Measurements from ENCODE around the gene ABCB8. TPM values are rescaled to one million over a fixed set of nuclear protein-coding genes. Genes with fewer than 3 reads are reported as not detected.
A peak's percentile ranks its signal among the peaks of the same experiment; 100 is the strongest.

ABCB8 gene
- total and polyA plus RNA-seq, 5 experiments from 2014 or later = 17.1 to 74.7 (median 18.4) TPM

DNA sequence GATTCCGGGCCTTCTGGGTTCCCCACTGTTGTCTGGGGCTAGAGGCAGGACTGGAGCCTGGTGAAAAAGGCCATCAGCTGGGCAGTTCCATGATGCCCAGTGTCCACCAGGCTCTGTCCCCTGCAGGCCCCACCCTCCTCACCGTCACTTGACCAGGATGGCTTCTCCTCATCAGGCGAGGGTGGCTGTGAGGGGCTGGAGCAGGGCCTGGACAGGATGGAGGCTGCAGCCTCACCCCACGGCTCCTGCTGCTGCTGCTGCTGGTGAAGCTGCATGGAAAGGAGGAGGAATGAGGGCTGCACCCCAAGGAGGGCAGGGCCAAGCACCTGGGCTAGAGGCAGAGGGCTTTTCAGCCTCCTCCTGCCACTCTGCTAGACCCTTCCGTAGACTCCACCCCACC, 12.3 kb upstream of the ABCB8 start:
- H3K4me1 Mint-ChIP-seq = peaks cover 49 to 82% (median 76%) of the 10 kb centered on the region in 4 donors
- POLR2A ChIA-PET = interaction anchor here (1.1 to 5.1 kb wide), 4 partner anchors 8 to 118 kb away, joined by 3 to 65 read pairs (median 29); partner anchors contain the start of gene ABCB8
- no peak for DNase-seq

DNA sequence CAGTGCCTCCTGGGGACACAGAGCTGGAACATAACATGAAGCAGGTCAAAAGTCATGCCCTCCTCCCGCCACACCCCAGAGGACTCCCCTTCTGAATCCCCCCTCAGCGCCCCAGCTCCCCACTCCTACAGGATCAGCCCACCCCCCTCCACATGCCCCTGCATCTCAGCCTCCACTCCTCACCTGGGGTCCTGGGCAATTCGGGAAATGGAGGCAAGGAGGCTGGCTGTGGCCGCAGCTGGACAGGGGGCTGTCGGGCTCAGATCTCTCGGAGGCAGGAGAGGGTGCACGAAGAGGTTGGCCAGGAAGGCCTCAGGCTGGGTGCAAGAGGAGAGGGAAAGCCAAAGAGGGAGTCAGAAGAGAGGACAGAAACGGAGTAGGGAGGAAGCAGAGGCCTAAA, 11.7 kb upstream of the ABCB8 start:
- H3K27me3 Mint-ChIP-seq = peaks cover 0 to 9% (median 0%) of the 10 kb centered on the region in 5 donors
- peaks cover 47 to 78% (median 72%) of the 10 kb centered on the region in 4 donors for H3K4me1 Mint-ChIP-seq
- H3K9me3 Mint-ChIP-seq = no peaks in the 10 kb centered on the region
- peak overlapping the region; percentile 12 to 97 (median 84) for H3K4me3 Mint-ChIP-seq
- ATAC-seq (no peak), DNase-seq (no peak)
- H3K36me3 Mint-ChIP-seq = no peaks in the 10 kb centered on the region
- POLR2A ChIA-PET = interaction anchor here (0.9 to 5.1 kb wide), 6 partner anchors 8 to 118 kb away, joined by 3 to 65 read pairs (median 4); partner anchors contain the start of gene ABCB8
- peak overlapping the region; percentile 46 to 99 (median 94) for H3K27ac Mint-ChIP-seq

More for the DNA sequence above, 12.3 kb upstream of the ABCB8 start:
- no peak for ATAC-seq
- Mint-ChIP-seq H3K27me3 (peaks cover 0 to 8% (median 0%) of the 10 kb centered on the region in 5 donors), H3K9me3 (no peaks in the 10 kb centered on the region), H3K27ac (peak overlapping the region; percentile 46 to 100 (median 100)), H3K36me3 (no peaks in the 10 kb centered on the region), H3K4me3 (peak overlapping the region in 6 of 10 donors; percentile 36 to 98 (median 96))

DNA sequence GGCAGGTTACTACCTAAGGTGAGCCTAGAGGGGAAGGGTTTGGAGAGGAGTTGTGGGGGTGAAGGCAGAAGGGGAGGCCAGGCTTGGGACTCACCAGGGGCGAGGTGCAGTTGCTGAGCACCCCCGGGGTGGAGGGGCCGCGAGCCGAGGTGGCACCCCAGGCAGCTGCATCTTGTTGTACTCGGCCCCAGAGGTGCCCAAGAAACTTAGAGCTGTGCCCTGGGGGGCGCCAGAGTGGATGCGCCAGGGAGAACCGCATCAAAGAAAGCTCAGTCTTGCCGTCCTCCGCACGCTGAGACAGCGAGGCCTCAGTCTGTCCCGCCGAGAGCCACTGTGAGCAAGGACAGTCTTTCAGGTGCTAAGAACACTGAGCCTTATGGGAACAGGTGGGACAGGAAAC, 11.3 kb upstream of the ABCB8 start:
- Mint-ChIP-seq H3K4me1 (peaks cover 44 to 74% (median 68%) of the 10 kb centered on the region in 4 donors), H3K27me3 (peaks cover 0 to 9% (median 0%) of the 10 kb centered on the region in 5 donors), H3K27ac (peak overlapping the region in 9 of 10 donors; percentile 64 to 99 (median 95)), H3K4me3 (peak overlapping the region; percentile 75 to 97 (median 88)), H3K9me3 (no peaks in the 10 kb centered on the region), H3K36me3 (no peaks in the 10 kb centered on the region)
- ATAC-seq (no peak), DNase-seq (peak in 5 of 10 donors; percentile 40 to 48 (median 43))
- POLR2A ChIA-PET = interaction anchor here (0.6 to 5.1 kb wide), 8 partner anchors 9 to 119 kb away, joined by 3 to 65 read pairs (median 4); partner anchors contain the start of gene ABCB8

DNA sequence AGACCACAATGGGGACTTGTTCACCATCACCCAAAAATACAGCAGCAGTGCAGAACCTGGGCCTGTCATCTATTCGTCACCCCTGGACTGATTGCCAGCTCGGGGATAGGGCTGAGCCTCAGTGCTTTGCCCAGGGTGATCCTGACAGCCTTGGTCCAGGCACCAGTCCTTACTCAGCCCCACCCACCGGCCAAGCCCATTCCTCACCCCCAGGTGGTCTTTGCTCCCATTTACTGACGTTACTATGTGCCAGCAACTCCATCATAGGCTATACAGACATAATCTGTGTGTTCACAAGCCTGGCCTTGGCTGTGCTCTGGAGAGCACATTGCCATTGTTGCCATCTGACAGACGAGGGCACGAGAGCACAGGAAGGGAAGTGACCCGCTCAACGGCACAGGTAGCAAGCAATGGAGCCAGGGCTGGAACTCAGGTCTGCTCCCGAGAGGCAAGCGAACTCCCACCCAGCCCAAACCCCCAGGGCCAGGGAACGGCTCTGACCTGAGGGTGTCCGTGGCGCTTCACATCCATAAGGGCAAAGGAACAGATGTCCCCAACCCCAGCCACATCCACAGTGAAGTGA, 10.8 kb upstream of the ABCB8 start:
- Mint-ChIP-seq H3K4me3 (peak overlapping the region; percentile 75 to 97 (median 88)), H3K9me3 (no peaks in the 10 kb centered on the region), H3K27me3 (peaks cover 0 to 9% (median 0%) of the 10 kb centered on the region in 5 donors), H3K27ac (peak overlapping the region; percentile 64 to 99 (median 95)), H3K4me1 (peaks cover 41 to 68% (median 62%) of the 10 kb centered on the region in 4 donors), H3K36me3 (no peaks in the 10 kb centered on the region)
- peak in 1 of 10 donors; percentile 22 for DNase-seq
- POLR2A ChIA-PET = interaction anchor here (0.6 to 5.1 kb wide), 12 partner anchors 8 to 119 kb away, joined by 3 to 65 read pairs (median 4); partner anchors contain the start of gene ABCB8
- ATAC-seq = no peak

DNA sequence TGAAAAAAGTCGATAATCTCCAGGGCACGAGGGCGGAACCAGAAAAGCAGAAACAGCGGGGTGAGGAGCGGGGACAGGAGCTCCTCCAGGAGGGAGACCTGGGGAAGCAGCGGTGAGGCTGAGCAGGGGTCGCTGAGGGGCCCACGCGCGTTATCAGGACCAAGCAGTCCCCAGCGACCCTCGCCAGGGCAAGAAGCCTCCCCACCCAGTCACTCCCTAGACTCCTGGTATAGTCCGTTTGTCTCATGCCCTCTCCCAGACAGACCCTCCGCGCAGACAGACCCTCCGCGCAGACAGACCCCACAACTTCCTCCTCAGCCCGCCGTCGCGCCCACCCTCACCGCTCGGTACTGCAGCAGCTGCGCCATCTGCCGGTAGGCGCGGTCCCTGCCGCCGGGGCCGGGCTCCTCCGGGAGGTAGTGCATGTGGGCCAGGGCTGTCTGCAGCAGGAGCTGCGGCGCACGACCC, 10.3 kb upstream of the ABCB8 start:
- H3K36me3 Mint-ChIP-seq = no peaks in the 10 kb centered on the region
- H3K4me3 Mint-ChIP-seq = peak overlapping the region; percentile 75 to 97 (median 88)
- peaks cover 38 to 63% (median 57%) of the 10 kb centered on the region in 4 donors for H3K4me1 Mint-ChIP-seq
- ATAC-seq (peak; percentile 53 to 56), DNase-seq (peak; percentile 72 to 91 (median 82))
- H3K27ac Mint-ChIP-seq = peak overlapping the region; percentile 64 to 99 (median 95)
- peaks cover 0 to 9% (median 0%) of the 10 kb centered on the region in 5 donors for H3K27me3 Mint-ChIP-seq
- no peaks in the 10 kb centered on the region for H3K9me3 Mint-ChIP-seq
- POLR2A ChIA-PET = interaction anchor here (0.5 to 5.1 kb wide), 16 partner anchors 8 to 99 kb away, joined by 3 to 65 read pairs (median 5); partner anchors contain the start of genes ABCB8 and TMUB1

DNA sequence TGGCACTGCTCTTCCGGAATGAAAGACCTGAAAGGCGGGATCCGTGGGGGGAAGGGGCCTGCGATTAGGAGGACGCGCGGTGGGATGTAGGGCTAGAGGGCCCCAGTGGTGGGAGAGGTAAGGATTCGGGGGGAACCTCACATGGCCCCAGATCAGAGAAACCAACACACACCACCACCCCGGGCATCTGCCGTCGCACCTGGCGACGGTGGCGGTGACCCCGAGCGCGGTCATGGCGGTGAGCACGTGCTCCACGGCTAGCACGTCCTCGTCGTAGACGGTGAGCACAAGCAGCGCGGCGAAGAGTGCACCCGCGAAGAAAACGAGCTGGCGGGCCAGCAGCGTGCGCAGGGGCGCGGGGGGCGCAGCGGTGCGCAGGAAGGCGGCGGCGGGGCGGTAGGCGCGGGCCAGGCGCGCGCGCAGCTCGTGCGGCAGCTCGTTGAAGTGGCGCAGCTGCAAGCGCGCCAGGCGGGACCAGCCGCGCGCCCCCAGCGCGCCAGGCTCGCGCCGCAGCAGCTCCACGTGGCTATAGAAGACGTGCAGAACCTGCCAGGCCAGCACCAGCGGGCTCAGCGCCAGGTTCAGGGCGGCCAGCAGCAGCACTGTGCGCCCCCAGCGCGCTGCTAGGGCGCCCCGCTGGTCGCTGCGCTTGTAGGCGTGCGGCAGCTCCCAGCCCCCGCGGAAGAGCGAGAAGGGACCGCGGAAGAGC, 9.7 kb upstream of the ABCB8 start:
- H3K27ac Mint-ChIP-seq = peak overlapping the region; percentile 64 to 99 (median 95)
- peaks cover 0 to 8% (median 0%) of the 10 kb centered on the region in 5 donors for H3K27me3 Mint-ChIP-seq
- POLR2A ChIA-PET = interaction anchor here (0.5 to 5.1 kb wide), 18 partner anchors 7 to 99 kb away, joined by 3 to 65 read pairs (median 4); partner anchors contain the start of genes ABCB8 and TMUB1
- DNase-seq (peak in 9 of 10 donors; percentile 13 to 73 (median 52)), ATAC-seq (peak; percentile 32 to 43)
- H3K9me3 Mint-ChIP-seq = no peaks in the 10 kb centered on the region
- no peaks in the 10 kb centered on the region for H3K36me3 Mint-ChIP-seq
- H3K4me1 Mint-ChIP-seq = peaks cover 38 to 59% (median 54%) of the 10 kb centered on the region in 4 donors
- H3K4me3 Mint-ChIP-seq = peak overlapping the region; percentile 75 to 97 (median 88)

DNA sequence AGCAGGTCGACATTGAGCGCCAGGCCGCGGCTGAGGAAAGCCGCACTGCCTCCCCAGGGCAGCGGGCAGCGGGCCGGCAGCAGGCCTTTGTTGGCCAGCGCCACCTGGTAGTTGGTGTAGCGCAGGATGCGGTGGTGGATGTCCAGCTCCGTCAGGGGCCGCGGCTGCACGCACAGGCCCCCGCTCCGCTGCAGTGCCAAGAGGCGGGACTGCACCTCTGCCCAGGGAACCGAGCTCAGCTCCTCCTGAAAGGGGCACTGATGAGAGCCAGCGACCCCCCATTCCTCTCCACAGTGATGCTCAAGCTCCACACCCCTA, 9.2 kb upstream of the ABCB8 start:
- Mint-ChIP-seq H3K36me3 (no peaks in the 10 kb centered on the region), H3K4me1 (peaks cover 37 to 56% (median 49%) of the 10 kb centered on the region in 4 donors), H3K27me3 (peaks cover 0 to 5% (median 0%) of the 10 kb centered on the region in 5 donors), H3K9me3 (no peaks in the 10 kb centered on the region), H3K27ac (peak overlapping the region in 5 of 10 donors; percentile 40 to 99 (median 87)), H3K4me3 (peak overlapping the region in 9 of 10 donors; percentile 34 to 97 (median 75))
- POLR2A ChIA-PET = interaction anchor here (1.1 to 5.1 kb wide), 13 partner anchors 9 to 73 kb away, joined by 3 to 65 read pairs (median 6); partner anchors contain the start of genes ABCB8 and TMUB1
- ATAC-seq (no peak), DNase-seq (no peak)

DNA sequence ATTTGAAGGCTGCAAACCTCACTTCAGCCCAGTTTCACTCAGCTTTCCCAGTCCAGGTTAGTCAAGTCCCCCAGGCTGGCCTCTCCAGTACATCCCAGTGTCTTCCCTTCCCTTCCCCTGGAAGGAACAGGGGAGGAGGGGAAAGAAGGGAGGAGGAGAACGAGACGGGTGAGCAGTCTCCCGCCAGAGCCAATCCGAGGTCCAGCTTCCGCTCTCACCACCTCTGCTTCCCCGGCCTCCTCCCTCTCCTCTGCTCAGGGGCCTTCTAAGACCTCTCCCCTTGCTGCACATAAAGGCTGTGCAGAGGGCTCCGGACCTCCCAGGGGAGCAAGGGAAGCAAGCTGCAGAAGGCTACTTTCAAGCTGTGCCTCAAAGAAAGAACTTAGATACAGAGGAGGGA, 8.0 kb upstream of the ABCB8 start:
- peaks cover 0 to 8% (median 0%) of the 10 kb centered on the region in 5 donors for H3K27me3 Mint-ChIP-seq
- peak overlapping the region in 1 of 10 donors; percentile 11 for H3K27ac Mint-ChIP-seq
- peak overlapping the region in 4 of 10 donors; percentile 39 to 97 (median 66) for H3K4me3 Mint-ChIP-seq
- DNase-seq = no peak
- H3K9me3 Mint-ChIP-seq = no peaks in the 10 kb centered on the region
- no peaks in the 10 kb centered on the region for H3K36me3 Mint-ChIP-seq
- peaks cover 31 to 45% (median 37%) of the 10 kb centered on the region in 4 donors for H3K4me1 Mint-ChIP-seq
- ATAC-seq = no peak
- POLR2A ChIA-PET = interaction anchor here (2.2 to 5.1 kb wide), 4 partner anchors 8 to 47 kb away, joined by 8 to 65 read pairs (median 32); partner anchors contain the start of gene ABCB8

DNA sequence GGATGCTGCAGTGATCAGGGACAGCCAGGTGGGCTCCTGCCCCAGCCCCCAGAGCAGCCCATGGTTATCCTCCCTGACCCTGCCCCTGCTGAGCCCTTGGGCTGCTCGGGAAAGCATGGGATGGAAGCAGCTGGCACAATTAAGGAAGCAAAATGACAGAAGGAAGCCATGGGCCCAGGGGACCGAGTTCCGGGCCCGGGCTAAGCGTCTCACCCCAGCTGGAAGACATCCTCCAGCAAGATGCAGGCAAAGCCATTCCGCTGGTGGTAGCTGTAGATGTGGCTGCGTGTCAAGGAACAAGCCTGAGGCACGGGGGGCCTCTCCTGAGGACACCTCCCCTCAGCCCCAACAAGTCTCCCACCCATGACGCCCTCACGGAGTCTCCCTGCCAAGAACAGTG, 5.0 kb upstream of the ABCB8 start:
- POLR2A ChIA-PET = interaction anchor here (0.7 to 1.4 kb wide), 2 partner anchors 9 to 48 kb away, joined by 3 to 4 read pairs; no protein-coding TSS in a partner anchor
- Mint-ChIP-seq H3K27ac (peak overlapping the region in 3 of 10 donors; percentile 7 to 51 (median 29)), H3K4me1 (peaks cover 14 to 24% (median 20%) of the 10 kb centered on the region in 4 donors), H3K27me3 (peaks cover 0 to 8% (median 0%) of the 10 kb centered on the region in 5 donors), H3K4me3 (no peak overlapping the region), H3K36me3 (no peaks in the 10 kb centered on the region), H3K9me3 (no peaks in the 10 kb centered on the region)
- no peak for ATAC-seq
- DNase-seq = no peak

DNA sequence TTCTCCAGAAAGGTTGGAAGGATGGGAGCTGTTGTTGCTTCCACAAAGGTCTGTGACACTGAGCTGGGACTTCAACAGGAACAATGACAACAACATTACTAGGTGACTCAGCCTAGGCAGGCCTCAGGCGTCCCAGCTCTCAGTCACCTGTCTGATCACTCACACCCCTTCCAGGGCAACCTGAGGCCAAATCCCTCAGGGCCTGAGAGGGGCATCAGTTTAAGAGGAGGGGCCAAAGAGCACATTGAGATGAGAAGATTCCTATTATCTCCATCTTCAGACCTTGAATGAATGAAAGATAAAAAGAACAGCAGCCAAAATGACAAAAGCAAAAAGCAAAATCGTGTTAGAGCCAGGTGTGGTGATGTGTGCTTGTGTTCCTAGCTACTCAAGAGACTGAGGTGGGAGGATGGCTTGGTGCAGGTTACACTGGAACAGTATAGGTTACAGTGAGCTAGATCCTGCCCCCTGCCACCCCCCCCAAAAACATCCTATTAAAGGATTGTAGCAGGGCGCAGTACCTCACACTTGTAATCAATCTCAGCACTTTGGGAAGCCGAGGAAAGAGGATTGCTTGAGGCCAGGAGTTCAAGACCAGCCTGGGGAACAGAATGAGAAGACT, 3.7 kb upstream of the ABCB8 start, which contains the start of gene ATG9B:
Gene ATG9B, minus strand, starts transcription at position 60 of the 622 bp plus-strand sequence. CDS start 71 bp downstream, outside the sequence.
- Mint-ChIP-seq H3K4me1 (peaks cover 8 to 22% (median 19%) of the 10 kb centered on the region in 4 donors), H3K4me3 (no peak within 1 kb of the TSS), H3K9me3 (no peaks in the 10 kb centered on the region), H3K27ac (peak within 1 kb of the TSS in 7 of 10 donors; percentile 58 to 100 (median 72)), H3K36me3 (no peaks in the 10 kb centered on the region), H3K27me3 (peaks cover 0 to 8% (median 0%) of the 10 kb centered on the region in 5 donors)
- ATAC-seq (no peak), DNase-seq (no peak)
- POLR2A ChIA-PET = interaction anchor here (1.0 to 1.4 kb wide), 2 partner anchors 34 to 49 kb away, joined by 3 to 4 read pairs; no protein-coding TSS in a partner anchor

DNA sequence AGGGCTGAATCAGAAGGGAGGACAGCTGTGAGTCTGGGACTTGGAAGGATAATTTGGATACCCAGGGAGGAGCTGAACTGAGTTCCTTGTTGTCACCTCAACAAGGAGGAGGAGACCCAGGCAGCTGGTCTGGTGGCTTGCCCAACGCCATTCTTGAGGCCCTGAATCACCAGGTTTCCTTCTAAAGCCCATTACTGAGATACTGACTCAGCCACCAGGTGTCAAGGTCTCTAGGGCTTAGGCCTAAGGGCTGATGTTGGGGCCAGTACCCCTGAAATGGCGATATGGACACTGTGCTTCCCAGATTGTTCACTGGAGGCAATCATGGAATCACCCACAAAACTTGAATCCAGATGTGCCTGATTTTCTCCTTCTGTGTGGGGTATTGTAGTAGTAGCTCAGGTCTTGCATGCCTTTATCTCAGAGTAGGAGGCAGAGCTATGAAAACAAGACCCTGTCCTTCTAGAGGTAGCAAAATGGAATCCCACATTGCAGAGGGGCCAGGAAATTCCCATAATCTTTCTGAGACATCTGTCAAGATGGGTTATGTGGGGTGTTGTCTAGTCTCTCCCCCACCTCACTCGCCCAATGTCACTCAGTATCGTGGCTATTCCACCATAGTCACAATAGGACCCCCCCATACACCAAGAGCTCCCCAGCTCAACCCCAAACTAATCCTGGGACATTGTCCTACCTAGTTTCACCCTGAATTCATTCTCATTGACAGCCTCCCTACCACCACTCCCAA, 2.2 kb upstream of the ABCB8 start:
- DNase-seq = no peak
- peak overlapping the region in 3 of 10 donors; percentile 1 to 21 (median 14) for H3K4me3 Mint-ChIP-seq
- no peak for ATAC-seq
- peak overlapping the region; percentile 44 to 100 (median 99) for H3K27ac Mint-ChIP-seq
- no peaks in the 10 kb centered on the region for H3K9me3 Mint-ChIP-seq
- POLR2A ChIA-PET = interaction anchor here (0.9 to 3.5 kb wide), 2 partner anchors 8 to 12 kb away, joined by 3 to 37 read pairs; no protein-coding TSS in a partner anchor
- H3K4me1 Mint-ChIP-seq = peaks cover 8 to 27% (median 23%) of the 10 kb centered on the region in 4 donors
- peaks cover 0 to 2% (median under 1%) of the 10 kb centered on the region in 3 donors for H3K36me3 Mint-ChIP-seq
- peaks cover 0 to 4% (median 0%) of the 10 kb centered on the region in 5 donors for H3K27me3 Mint-ChIP-seq
